ENCODE results near the gene TTC4.

GRCh38 chr1:54710434-54710833 lies 5.2 kb upstream of the TTC4 start:
- TF ChIP-seq EZH2 (IDR thresholded peaks at IDR 0.05) (no peak), POLR2AphosphoS5 (IDR thresholded peaks at IDR 0.05; ENCODE audit: borderline replicate concordance, low read depth, low read length) (no peak)
